ENCODE results near the gene ATP8B1. TPM values are rescaled to one million over a fixed set of nuclear protein-coding genes. Genes with fewer than 3 reads are reported as not detected.

ATP8B1 gene
- total and polyA plus RNA-seq, 2 donors (not counting 3 experiments of a cell fraction or from before 2014, with no cell fraction given): 49.3 to 100 TPM

- Histone ChIP-seq H4K20me1 (replicated peaks; ENCODE audit: control insufficient read depth, extremely low read depth, insufficient read depth, low read length) (no peaks in the 10 kb centered on the region), H3K4me1 (ENCODE audit: control insufficient read depth, extremely low read depth, insufficient read depth, low read length) (peaks cover 88% of the 10 kb centered on the region), H2AFZ (ENCODE audit: low read depth, low read length) (no peak overlapping the region), H3K27me3 (ENCODE audit: control insufficient read depth in 2 of 2, insufficient read depth in 2 of 2, low read length in 2 of 2) (no peaks in the 10 kb centered on the region), H3K4me3 (replicated peaks in 1 of 3; ENCODE audit: insufficient read depth in 1 of 3, low read depth in 1 of 3, low read length in 3 of 3) (no peak overlapping the region), H3K79me2 (ENCODE audit: control insufficient read depth, insufficient read depth, low read length) (peaks cover 61% of the 10 kb centered on the region), H3K4me2 (ENCODE audit: insufficient read depth, low read length) (peak overlapping the region; percentile 16), H3K27ac (ENCODE audit: insufficient read depth, low read depth, low read length) (peak overlapping the region; percentile 98), H3K9me1 (replicated peaks; ENCODE audit: control insufficient read depth, extremely low read depth, insufficient read depth, low read length) (no peaks in the 10 kb centered on the region), H3K36me3 (ENCODE audit: control insufficient read depth in 2 of 2, extremely low read depth in 1 of 2, insufficient read depth in 2 of 2, low read length in 2 of 2) (no peaks in the 10 kb centered on the region), H3K9me3 (replicated peaks; ENCODE audit: control insufficient read depth, insufficient read depth, low read length) (no peaks in the 10 kb centered on the region), H3K9ac (replicated peaks; ENCODE audit: extremely low read depth, insufficient read depth, low read length) (no peak overlapping the region)
- TF ChIP-seq JUN (IDR thresholded peaks at IDR 0.05; ENCODE audit: borderline replicate concordance, insufficient read depth, insufficient read length, low read depth): no peak
- TF ChIP-seq MAX (IDR thresholded peaks at IDR 0.05; ENCODE audit: insufficient read depth, insufficient read length): no peak
- no peak for TF ChIP-seq POLR2AphosphoS5 (IDR thresholded peaks at IDR 0.05; ENCODE audit: insufficient read depth, low read depth, low read length)
- no peak for TF ChIP-seq CTCF (IDR thresholded peaks at IDR 0.05; ENCODE audit: extremely low read depth in 1 of 2, insufficient read depth in 1 of 2, low read depth in 1 of 2, low read length in 2 of 2)
- TF ChIP-seq MYC (IDR thresholded peaks at IDR 0.05; ENCODE audit: low read depth, low read length): no peak
- no peak for TF ChIP-seq GATA2 (IDR thresholded peaks at IDR 0.05; ENCODE audit: insufficient read depth, insufficient read length, low read depth, low read length)
- TF ChIP-seq POLR2A (IDR thresholded peaks at IDR 0.05; ENCODE audit: low read depth, low read length): no peak
- TF ChIP-seq FOS (IDR thresholded peaks at IDR 0.05; ENCODE audit: borderline replicate concordance, insufficient read depth, low read length): no peak
- no peak for TF ChIP-seq EZH2 (IDR thresholded peaks at IDR 0.05; ENCODE audit: borderline replicate concordance, low read depth, low read length, severe bottlenecking)
- no peak for DNase-seq (ENCODE audit: low read depth, low spot score)
- dilution Hi-C loops (cut with MboI; ENCODE audit: extremely low pct_ligation_motif_present, low sequenced_read_pairs): no loop called here
- CTCF ChIA-PET: interaction anchor here (2.4 kb wide), 2 partner anchors 38 to 340 kb away, joined by 9 to 10 read pairs; no protein-coding TSS in a partner anchor
- POLR2A ChIA-PET: interaction anchor here (0.7 to 2.5 kb wide), 2 partner anchors 11 to 20 kb away, joined by 3 to 14 read pairs; no protein-coding TSS in a partner anchor
- FAIRE-seq: no peak
- no TSS peak for BruUV-seq (replicated peaks)
- intact Hi-C loops (cut with micrococcal nuclease): loop anchor here (5.0 to 10.0 kb wide), 2 partner anchors 115 to 263 kb away; partner anchors contain the start of gene NEDD4L
Measured at GRCh38 chr18:57782049-57782448, 21.1 kb downstream of the ATP8B1 start.

Data from endothelial cell of umbilical vein (primary cell).